K562 (cell line): ENCODE results near the gene CENPT. TPM values are rescaled to one million over a fixed set of nuclear protein-coding genes. Genes with fewer than 3 reads are reported as not detected.

Experiments
- ATAC-seq: fragments of 200-7000 bp; cut with Tn5 transposase; 3 replicates; pipeline ENCODE4 v1.9.1; 2020; ENCODE audit warnings: moderate library complexity
- BruUV-seq: library from RNA; stranded (reverse); fragments of 400-500 nt; replicated peaks from 2 replicates; lab custom pipeline; 2021; lab: Mats Ljungman, UMichigan
- CTCF ChIA-PET: fragments of 300-600 bp; formaldehyde crosslinking; extraction: SDS; loops from one replicate; lab custom pipeline; 2021; ENCODE audit warnings: low intra/inter-chr PET ratio; lab: Yijun Ruan, JAX
- POLR2A ChIA-PET: fragments of 300-600, 350-650 bp; sonication (Branson Sonifier 250); formaldehyde crosslinking; extraction: SDS; loops from one replicate; lab custom pipeline; 2021; ENCODE audit warnings: antibody characterized with exemption, inconsistent platforms; lab: Yijun Ruan, JAX
- DNase-seq, 4 experiments: peaks; one replicate each; pipeline versions ENCODE4 v3.0.0 to v3.0.0-alpha.2; 2011 to 2018; ENCODE audit warnings: low spot score in 3 of 4, mixed read lengths in 3 of 4; ENCODE audit errors: extremely low read depth in 1 of 4
- FAIRE-seq: peaks from 2 replicates; lab custom pipeline; 2011; peaks lifted over from hg19 to GRCh38; lab: Jason Lieb, UNC
- H2AFZ ChIP-seq: 2 replicates; pipeline ENCODE4 v1.6.0; 2011; ENCODE audit warnings: low read depth, low read length, control low read depth, inconsistent platforms
- H3K27ac ChIP-seq: fragments of 200-600 bp; 3 replicates; pipeline ENCODE4 v1.8.0; 2011; ENCODE audit warnings: low read depth, mild to moderate bottlenecking, control low read depth, inconsistent platforms, low read length, moderate library complexity, mixed read lengths; ENCODE audit errors: extremely low read depth
- H3K27me3 ChIP-seq, 2 experiments: fragments of 300-600 bp in 1 of 2; 2 replicates in 1 of 2; 3 replicates in 1 of 2; pipeline versions ENCODE4 v1.6.0 to v1.8.0; 2011; ENCODE audit warnings: inconsistent platforms in 2 of 2, low read length in 2 of 2, mild to moderate bottlenecking in 1 of 2, mixed read lengths in 1 of 2, moderate library complexity in 1 of 2; ENCODE audit not compliant: control insufficient read depth in 2 of 2, insufficient read depth in 2 of 2
- H3K36me3 ChIP-seq: fragments of 300-600 bp; 3 replicates; pipeline ENCODE4 v1.8.0; 2011; ENCODE audit warnings: mild to moderate bottlenecking, low read length, inconsistent platforms; ENCODE audit not compliant: control insufficient read depth, insufficient read depth
- H3K4me1 ChIP-seq, 2 experiments: fragments of 200-600 bp in 1 of 2; replicated peaks in 1 of 2; 2 replicates in 1 of 2; 3 replicates in 1 of 2; pipeline versions ENCODE4 v1.5.1 to v1.8.0; 2011; ENCODE audit warnings: inconsistent platforms in 2 of 2, low read length in 2 of 2, mild to moderate bottlenecking in 1 of 2, mixed read lengths in 1 of 2, moderate library complexity in 1 of 2; ENCODE audit not compliant: control insufficient read depth in 2 of 2, insufficient read depth in 2 of 2
- H3K4me2 ChIP-seq: 2 replicates; pipeline ENCODE4 v1.6.1; 2011; ENCODE audit warnings: low read length, control low read depth, inconsistent platforms, mixed read lengths; ENCODE audit not compliant: insufficient read depth
- H3K4me3 ChIP-seq: fragments of 200-600 bp; sonication (generic), shearing (Covaris generic); 2 replicates; pipeline ENCODE4 v1.5.1; 2016; ENCODE audit warnings: control low read depth, inconsistent platforms
- H3K79me2 ChIP-seq: fragments of 200-600 bp; 3 replicates; pipeline ENCODE4 v1.8.0; 2011; ENCODE audit warnings: low read length, inconsistent platforms; ENCODE audit not compliant: control insufficient read depth, insufficient read depth
- H3K9ac ChIP-seq, 2 experiments: 2 replicates each; pipeline versions ENCODE4 v1.6.0 to v1.6.1; 2011; ENCODE audit warnings: low read depth in 2 of 2, low read length in 2 of 2, control low read depth in 1 of 2, inconsistent platforms in 1 of 2, mild to moderate bottlenecking in 1 of 2, mixed read lengths in 1 of 2; ENCODE audit not compliant: insufficient read depth in 1 of 2
- H3K9me1 ChIP-seq: one replicate; pipeline ENCODE4 v1.6.0; 2011; ENCODE audit warnings: inconsistent platforms, mild to moderate bottlenecking, low read length, moderate library complexity; ENCODE audit not compliant: control insufficient read depth, insufficient read depth
- H3K9me3 ChIP-seq: replicated peaks from 2 replicates; pipeline ENCODE4 v1.5.1; 2011; ENCODE audit warnings: low read depth, low read length, inconsistent platforms; ENCODE audit not compliant: control insufficient read depth, insufficient read depth
- H4K20me1 ChIP-seq: replicated peaks from 2 replicates; pipeline ENCODE4 v1.6.1; 2011; ENCODE audit warnings: low read length, inconsistent platforms, mixed read lengths; ENCODE audit not compliant: control insufficient read depth, insufficient read depth
- NR1H2 ChIP-seq: sonication (generic); formaldehyde crosslinking; IDR thresholded peaks from 2 replicates; pipeline ENCODE4 v1.4.0; 2020; ENCODE audit warnings: mild to moderate bottlenecking, missing genetic modification reagents
- whole genome bisulfite sequencing: fragments of 100-300 bp; shearing (Covaris generic); methylation state at CpG from one replicate; pipeline ENCODE4 v1.1.6; 2016; ENCODE audit warnings: low coverage, mixed read lengths; ENCODE audit not compliant: insufficient coverage; ENCODE audit errors: missing lambda C conversion rate; 5-methylcytosine and 5-hydroxymethylcytosine counted together
- in situ Hi-C: fragments of 300-500 bp; cut with MboI; formaldehyde crosslinking; loops from 4 replicates; pipeline ENCODE4 v1.15.0; 2018; ENCODE audit warnings: inconsistent platforms, mixed read lengths
- intact Hi-C: fragments of 100-400 bp; cut with micrococcal nuclease; formaldehyde crosslinking; loops from 2 replicates; pipeline ENCODE4 v1.14.2; 2022
- polyA plus RNA-seq, 8 experiments: library from polyadenylated mRNA; depleted of rRNA in 4 of 8; stranded (reverse) in 5 of 8; unstranded in 3 of 8; fragments of >200 nt; fragmentation: Nextera tagmentation in 2 of 8; fragmentation: Illumina TruSeq in 1 of 8; extraction: Ambion mirVana in 2 of 8; extraction: Trizol in 1 of 8; gene quantifications; 2 replicates each; pipeline versions ENCODE4 v1.2.1 to v1.2.3, GENCODE V29; 2011 to 2014; ENCODE audit warnings: inconsistent platforms in 1 of 8, missing spikeins in 1 of 8
- total RNA-seq, 7 experiments: library from RNA; depleted of rRNA in 6 of 7; stranded (reverse); fragments of >200 nt in 6 of 7; fragmentation: Illumina TruSeq in 2 of 7; extraction: Trizol in 2 of 7; gene quantifications; 2 replicates each; pipeline versions ENCODE4 v1.2.1 to v1.2.3, GENCODE V29; 2011 to 2021; ENCODE audit warnings: low replicate concordance in 1 of 7
- TF ChIP-seq, protein P1 (sequence below), 3 experiments: IDR thresholded peaks in 2 of 3; conservative IDR thresholded peaks in 1 of 3; 2 replicates each; pipeline ENCODE4 v1.5.1; 2011 to 2012; ENCODE audit warnings: low read length in 3 of 3, mild to moderate bottlenecking in 3 of 3, control low read depth in 2 of 3, improper control_type of control experiment in 1 of 3, inconsistent platforms in 1 of 3, low read depth in 1 of 3, mixed read lengths in 1 of 3, moderate library complexity in 1 of 3; ENCODE audit not compliant: insufficient read depth in 2 of 3
- TF ChIP-seq, protein P2 (sequence below): fragments of 250-450 bp; sonication (Bioruptor Pico); IDR thresholded peaks from 2 replicates; pipeline ENCODE4 v1.5.0; 2020; ENCODE audit warnings: mild to moderate bottlenecking

CENPT gene
- total and polyA plus RNA-seq, 9 of the 15 experiments (the other 6 are each of a cell fraction or from before 2014, with no cell fraction given) = 3.6 to 94.2 (median 44.1) TPM

DNA sequence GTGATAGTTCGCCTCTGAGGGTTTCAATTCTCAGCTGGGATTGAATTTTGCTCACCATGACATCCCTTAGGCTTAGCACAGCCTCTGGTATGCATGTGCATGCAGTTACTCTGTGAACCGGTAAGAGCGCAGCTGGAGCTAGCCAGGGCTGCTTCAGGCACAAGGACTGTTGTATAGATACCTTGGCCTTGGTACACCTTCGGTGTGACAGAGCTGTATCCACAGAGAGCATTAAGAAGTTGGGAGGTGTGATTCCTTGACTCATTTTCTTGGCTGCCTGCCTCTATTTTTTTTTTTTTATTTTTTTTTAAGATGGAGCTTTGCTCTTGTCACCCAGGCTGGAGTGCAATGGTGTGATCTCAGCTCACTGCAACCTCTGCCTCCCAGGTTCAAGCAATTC is 3.0 kb downstream of the CENPT start:
- Histone ChIP-seq H3K36me3 (peaks cover 22% of the 10 kb centered on the region), H3K79me2 (peaks cover 69% of the 10 kb centered on the region), H3K4me3 (no peak overlapping the region), H3K9me3 (no peaks in the 10 kb centered on the region), H3K27ac (no peak overlapping the region), H4K20me1 (no peaks in the 10 kb centered on the region; the same call in 1 of the 2 replicates), H3K9me1 (no peaks in the 10 kb centered on the region), H3K9ac (peak overlapping the region in 1 of 2 experiments; percentile 31; a peak in 1 of 4 replicates), H2AFZ (no peak overlapping the region), H3K4me1 (peaks cover 37 to 57% of the 10 kb centered on the region in 2 experiments), H3K27me3 (no peaks in the 10 kb centered on the region), H3K4me2 (peak overlapping the region; percentile 44)
- BruUV-seq = no TSS peak
- ChIA-PET CTCF (interaction anchor here (0.7 kb wide), 1 partner anchor 22 kb away, joined by 4 read pairs; no protein-coding TSS in a partner anchor), POLR2A (interaction anchor here (0.6 to 2.7 kb wide), 16 partner anchors 9 to 886 kb away, joined by 3 to 10 read pairs (median 4); partner anchors contain the start of gene NFATC3)
- WGBS = 64% methylated on average over 4 of the region's 4 CpGs
- intact Hi-C loops (no loop called here), in situ Hi-C loops (no loop called here)
- TF ChIP-seq NR1H2 (CRISPR knock-in tag) = no peak
- TF ChIP-seq, protein P1, sequence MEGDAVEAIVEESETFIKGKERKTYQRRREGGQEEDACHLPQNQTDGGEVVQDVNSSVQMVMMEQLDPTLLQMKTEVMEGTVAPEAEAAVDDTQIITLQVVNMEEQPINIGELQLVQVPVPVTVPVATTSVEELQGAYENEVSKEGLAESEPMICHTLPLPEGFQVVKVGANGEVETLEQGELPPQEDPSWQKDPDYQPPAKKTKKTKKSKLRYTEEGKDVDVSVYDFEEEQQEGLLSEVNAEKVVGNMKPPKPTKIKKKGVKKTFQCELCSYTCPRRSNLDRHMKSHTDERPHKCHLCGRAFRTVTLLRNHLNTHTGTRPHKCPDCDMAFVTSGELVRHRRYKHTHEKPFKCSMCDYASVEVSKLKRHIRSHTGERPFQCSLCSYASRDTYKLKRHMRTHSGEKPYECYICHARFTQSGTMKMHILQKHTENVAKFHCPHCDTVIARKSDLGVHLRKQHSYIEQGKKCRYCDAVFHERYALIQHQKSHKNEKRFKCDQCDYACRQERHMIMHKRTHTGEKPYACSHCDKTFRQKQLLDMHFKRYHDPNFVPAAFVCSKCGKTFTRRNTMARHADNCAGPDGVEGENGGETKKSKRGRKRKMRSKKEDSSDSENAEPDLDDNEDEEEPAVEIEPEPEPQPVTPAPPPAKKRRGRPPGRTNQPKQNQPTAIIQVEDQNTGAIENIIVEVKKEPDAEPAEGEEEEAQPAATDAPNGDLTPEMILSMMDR (IDR thresholded peaks at IDR 0.05 in 2 of 3, conservative IDR thresholded peaks at IDR 0.05 in 1 of 3; ENCODE audit: insufficient read depth in 2 of 3, low read depth in 1 of 3, low read length in 3 of 3) = peak in 1 of 3 experiments; percentile 8; a peak in 1 of 6 replicates
- TF ChIP-seq, protein P2, sequence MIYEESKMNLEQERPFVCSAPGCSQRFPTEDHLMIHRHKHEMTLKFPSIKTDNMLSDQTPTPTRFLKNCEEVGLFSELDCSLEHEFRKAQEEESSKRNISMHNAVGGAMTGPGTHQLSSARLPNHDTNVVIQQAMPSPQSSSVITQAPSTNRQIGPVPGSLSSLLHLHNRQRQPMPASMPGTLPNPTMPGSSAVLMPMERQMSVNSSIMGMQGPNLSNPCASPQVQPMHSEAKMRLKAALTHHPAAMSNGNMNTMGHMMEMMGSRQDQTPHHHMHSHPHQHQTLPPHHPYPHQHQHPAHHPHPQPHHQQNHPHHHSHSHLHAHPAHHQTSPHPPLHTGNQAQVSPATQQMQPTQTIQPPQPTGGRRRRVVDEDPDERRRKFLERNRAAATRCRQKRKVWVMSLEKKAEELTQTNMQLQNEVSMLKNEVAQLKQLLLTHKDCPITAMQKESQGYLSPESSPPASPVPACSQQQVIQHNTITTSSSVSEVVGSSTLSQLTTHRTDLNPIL (CRISPR knock-in tag) = no peak
- ATAC-seq (no peak), DNase-seq (peak in 1 of 4 experiments; percentile 40), FAIRE-seq (no peak)
